GM10266 (cell line): Measurements from ENCODE around the gene LDHAL6A.

ENCODE experiments used
- DNase-seq: peaks from one replicate; pipeline ENCODE4 v3.0.0; 2012; ENCODE audit errors: extremely low spot score
- CTCF ChIP-seq: IDR thresholded peaks from 2 replicates; pipeline ENCODE4 v1.5.1; 2012; ENCODE audit warnings: mild to moderate bottlenecking, low read depth; ENCODE audit not compliant: control insufficient read depth, insufficient read depth; ENCODE audit errors: missing control alignments

The LDHAL6A gene

GRCh38 chr11:18485913-18486528 lies 30.4 kb downstream of the LDHAL6A start:
- DNase-seq, result peak; percentile 29
- no peak for TF ChIP-seq CTCF

- DNase-seq, result no peak
- no peak for TF ChIP-seq CTCF
Observed at GRCh38 chr11:18490319-18490718, 34.7 kb downstream of the LDHAL6A start.

GRCh38 chr11:18490736-18491485 lies 35.3 kb downstream of the LDHAL6A start:
- DNase-seq, result no peak
- TF ChIP-seq CTCF, result no peak

GRCh38 chr11:18491924-18492323 lies 36.3 kb downstream of the LDHAL6A start:
- no peak for DNase-seq
- TF ChIP-seq CTCF, result no peak

- DNase-seq, result no peak
- no peak for TF ChIP-seq CTCF
Observed at GRCh38 chr11:18492888-18493287, 37.2 kb downstream of the LDHAL6A start.

- DNase-seq, result no peak
- no peak for TF ChIP-seq CTCF
Observed at GRCh38 chr11:18493310-18493709, 37.7 kb downstream of the LDHAL6A start.

GRCh38 chr11:18495271-18495670 lies 39.6 kb downstream of the LDHAL6A start:
- TF ChIP-seq CTCF, result no peak
- no peak for DNase-seq
